Right renal cortex interstitium (tissue), 3 donors: Measurements from ENCODE around the gene AMFR. TPM values are rescaled to one million over a fixed set of nuclear protein-coding genes. Genes with fewer than 3 reads are reported as not detected.

Experiments used
- DNase-seq, 3 donors: peaks; one replicate each; pipeline ENCODE4 v3.0.0-alpha.2; 2013; ENCODE audit warnings: low read depth in 3 of 3, low spot score in 2 of 3
- polyA plus RNA-seq, 3 donors: library from polyadenylated mRNA; unstranded; fragments of 120-200 nt; gene quantifications; one replicate each; pipeline ENCODE4 v1.2.1, GENCODE V29; 2013; ENCODE audit not compliant: insufficient read length in 3 of 3

AMFR gene
- polyA plus RNA-seq, 3 donors: 147 to 150 (median 149) TPM

DNA sequence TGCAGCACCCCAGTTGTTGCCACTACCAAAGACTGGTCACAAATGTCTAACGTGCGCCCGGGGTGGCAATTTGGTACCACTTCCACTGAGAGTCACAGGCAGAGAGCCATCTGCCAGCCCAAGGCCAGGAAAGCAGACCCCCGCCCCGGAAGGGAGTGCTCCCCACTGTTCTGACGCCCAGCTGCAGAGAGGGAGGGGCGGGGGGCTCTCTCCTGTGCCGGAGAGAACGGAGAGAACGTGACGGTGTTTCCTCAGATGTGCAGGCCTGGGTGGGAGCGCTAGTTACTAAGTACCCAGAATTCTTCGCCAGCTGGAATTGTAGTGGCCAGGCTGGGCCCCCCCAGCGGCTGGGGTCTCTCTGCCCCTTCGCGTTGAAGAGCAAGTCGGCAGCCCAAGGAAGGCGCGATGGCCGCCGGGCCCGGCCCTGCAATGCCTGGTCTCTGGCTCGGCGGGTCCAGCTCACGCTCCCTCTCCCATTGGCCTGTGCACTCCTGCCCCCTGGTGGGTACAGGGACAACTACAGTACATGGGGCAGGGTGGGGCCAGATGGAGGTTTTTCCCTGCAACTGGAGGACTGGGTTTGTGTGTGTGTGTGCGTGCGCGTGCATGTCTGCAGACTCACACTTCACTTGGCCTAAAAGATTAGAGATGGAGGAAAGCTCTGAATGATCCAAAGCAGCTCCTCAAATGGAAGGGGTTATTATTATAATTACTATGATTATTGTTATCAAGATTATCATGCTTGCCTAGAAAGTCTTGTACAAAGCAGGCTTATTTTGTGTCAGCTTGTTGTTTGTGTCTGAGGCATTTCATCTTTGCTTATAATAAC lies 107.1 kb downstream of the AMFR start:
- DNase-seq: peak; percentile 66 to 74 (median 74)

DNA sequence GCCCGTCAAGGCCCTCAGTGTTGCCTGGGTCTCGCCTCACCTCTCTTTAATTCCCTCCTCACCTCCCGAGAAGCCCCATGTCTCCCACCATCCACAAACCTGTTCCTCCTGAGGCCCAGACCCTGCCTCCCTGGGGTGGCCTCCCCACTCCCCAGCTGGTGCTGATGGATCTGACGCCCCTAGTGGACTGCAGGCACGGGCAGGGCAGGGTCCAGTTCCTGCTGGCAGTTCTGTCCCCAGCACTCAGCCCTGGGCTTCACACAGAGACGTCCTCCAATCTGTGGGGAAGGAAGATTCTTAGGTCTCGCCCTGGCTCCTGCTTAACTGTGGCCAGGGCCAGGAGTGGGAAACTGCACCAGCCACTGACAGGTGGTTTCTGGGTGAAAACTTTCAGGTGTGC lies 108.8 kb downstream of the AMFR start:
- no peak for DNase-seq

DNA sequence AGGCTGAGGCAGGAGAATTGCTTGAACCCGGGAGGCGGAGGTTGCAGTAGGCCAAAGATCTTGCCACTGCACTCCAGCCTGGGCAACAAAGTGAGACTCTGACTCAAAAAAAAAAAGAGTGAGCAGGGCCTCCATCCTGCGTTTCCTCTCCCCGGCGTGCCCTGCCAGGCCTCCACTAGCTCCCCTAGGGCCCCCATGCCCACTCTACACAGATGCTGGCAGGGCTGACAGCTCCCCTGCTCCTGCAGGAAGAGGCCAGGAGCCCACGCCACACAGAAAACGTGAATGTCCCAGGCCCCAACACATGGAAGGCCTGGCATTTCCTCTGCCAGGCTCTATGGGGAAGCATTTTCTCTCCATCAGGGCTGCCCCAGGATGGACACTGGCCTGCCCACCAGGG lies 109.4 kb downstream of the AMFR start:
- DNase-seq: no peak

DNA sequence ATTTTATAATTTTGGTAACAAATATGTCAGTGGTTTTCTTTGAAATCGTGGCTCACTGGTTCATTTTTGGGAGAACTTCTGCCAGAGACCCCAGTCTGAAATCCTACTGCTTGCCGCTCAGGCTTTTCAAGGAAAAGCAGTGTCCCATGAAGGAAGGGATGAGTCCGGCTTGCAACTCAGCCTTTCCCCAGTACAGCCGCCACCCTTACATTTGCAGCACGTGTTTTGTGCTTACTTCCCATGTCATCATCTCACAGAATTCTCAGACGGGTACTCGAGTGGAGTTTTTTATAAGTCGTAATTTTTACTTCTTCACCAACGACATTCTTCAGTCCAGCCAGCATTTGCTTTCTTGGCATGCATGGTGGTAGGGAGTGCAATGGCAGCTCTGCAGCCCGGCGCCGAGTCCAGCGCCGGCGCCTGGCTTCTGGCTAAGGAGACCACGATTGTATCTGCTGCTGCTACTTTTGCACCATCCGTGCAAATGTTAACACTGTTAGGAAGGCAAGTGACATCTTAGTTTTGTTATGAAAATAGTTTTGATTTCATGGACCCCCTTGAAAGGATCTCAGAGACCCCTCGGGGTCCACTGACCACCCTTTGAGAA lies 111.0 kb downstream of the AMFR start:
- DNase-seq: no peak

DNA sequence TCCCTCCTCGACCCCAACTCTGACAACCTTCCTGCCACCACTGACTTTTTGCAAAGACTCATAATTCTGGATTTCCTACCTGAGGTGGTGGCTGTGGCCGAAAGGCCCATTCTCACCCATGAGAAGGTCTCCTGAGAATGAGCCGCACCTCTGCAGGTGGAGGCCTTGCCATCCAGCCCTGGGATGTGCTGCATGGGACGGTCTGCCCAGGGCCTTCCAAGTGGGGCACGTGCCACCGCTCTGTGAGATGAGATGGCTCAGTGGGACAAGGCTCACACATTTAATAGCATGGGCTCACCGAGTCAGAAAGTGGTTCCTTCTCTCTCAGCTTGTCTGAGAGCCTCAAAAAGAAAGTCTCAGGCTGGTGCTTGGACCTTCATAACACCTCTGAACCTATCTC lies 112.8 kb downstream of the AMFR start:
- DNase-seq: no peak

DNA sequence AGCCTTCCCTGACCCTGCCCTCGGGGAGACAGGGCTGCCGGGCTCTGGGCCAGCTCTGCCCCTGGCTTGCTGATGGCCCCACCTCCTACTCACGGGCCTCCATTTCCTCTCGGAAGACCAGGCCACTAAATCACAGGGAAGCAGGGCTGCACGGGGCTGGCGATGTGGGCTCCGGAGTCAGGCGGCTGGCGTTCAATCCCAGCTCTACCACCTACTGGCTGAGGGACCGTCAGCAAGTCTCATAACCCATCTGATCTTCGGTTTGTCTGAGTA lies 113.4 kb downstream of the AMFR start:
- no peak for DNase-seq

Other genes with a start within 250 kb of the AMFR start
- gene GNAO1, start 234.1 kb downstream of the AMFR start, polyA plus RNA-seq: 1 to 10 TPM; 4.0 to 6.1 (median 5.0) TPM
- gene NUDT21, start 25.8 kb upstream of the AMFR start, polyA plus RNA-seq: 100 to 1,000 TPM; 133 to 153 (median 147) TPM
- 10 to 100 TPM; 36.2 to 38.5 (median 36.3) TPM for gene OGFOD1, start 26.0 kb upstream of the AMFR start, polyA plus RNA-seq
- gene BBS2, start 94.5 kb upstream of the AMFR start, polyA plus RNA-seq: 100 to 1,000 TPM; 109 to 120 (median 115) TPM
- gene MT4, start 139.5 kb upstream of the AMFR start, polyA plus RNA-seq: not detected
- gene MT3, start 164.0 kb upstream of the AMFR start, polyA plus RNA-seq: 1 to 10 TPM; 1.1 to 1.6 (median 1.2) TPM
- 10 to 100 TPM; 19.4 to 22.9 (median 20.3) TPM for gene MT2A, start 183.0 kb upstream of the AMFR start, polyA plus RNA-seq
- gene MT1E, start 200.2 kb upstream of the AMFR start, polyA plus RNA-seq: 10 to 100 TPM; 20.7 to 35.2 (median 24.9) TPM
- gene MT1M, start 207.1 kb upstream of the AMFR start, polyA plus RNA-seq: not detected
- not detected for gene MT1A, start 213.1 kb upstream of the AMFR start, polyA plus RNA-seq
- not detected for gene MT1B, start 226.3 kb upstream of the AMFR start, polyA plus RNA-seq
- gene MT1F, start 232.4 kb upstream of the AMFR start, polyA plus RNA-seq: 10 to 100 TPM; 49.5 to 56.3 (median 54.3) TPM
- gene MT1G, start 242.5 kb upstream of the AMFR start, polyA plus RNA-seq: 10 to 100 TPM; 20.7 to 74.0 (median 51.1) TPM
- gene MT1H, start 244.3 kb upstream of the AMFR start, polyA plus RNA-seq: 10 to 100 TPM in 2 of 3 donors, 1 to 10 TPM in 1; 3.8 to 23.4 (median 12.6) TPM